Stimulated activated CD4-positive, alpha-beta T cell treated with anti-CD3 and anti-CD28 coated beads, Interleukin-2, amount 100 ng/mL, for 48 hours (primary cell): ENCODE results near the gene GSTT4.
"Not testable (repeated sequence)": the region's sequence is repeated elsewhere in the genome, so short reads cannot be mapped to it uniquely, and the experiment has no call there.

Source experiments
- DNase-seq, 2 donors: peaks; one replicate each; pipeline ENCODE4 v3.0.0-alpha.2; 2020

Gene GSTT4

DNA sequence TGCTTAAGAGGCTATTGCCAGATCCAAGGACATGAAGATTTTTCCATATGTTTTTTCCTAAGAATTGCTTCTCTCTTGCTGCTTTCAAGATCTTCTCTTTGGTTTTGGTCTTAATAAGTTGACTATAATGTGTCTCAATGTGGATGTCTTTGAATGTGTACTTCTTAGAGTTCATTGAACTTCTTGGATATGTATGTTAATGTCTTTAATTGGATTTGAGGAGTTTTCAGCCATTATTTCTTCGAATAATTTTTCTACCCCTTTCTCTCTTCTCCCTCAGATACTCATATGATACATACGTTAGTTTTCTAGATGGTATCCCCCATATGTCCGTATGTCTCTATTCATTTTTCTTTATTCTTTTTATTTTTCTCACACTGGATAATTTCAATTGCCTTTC lies 19.1 kb upstream of the GSTT4 start:
- DNase-seq, result no peak

DNA sequence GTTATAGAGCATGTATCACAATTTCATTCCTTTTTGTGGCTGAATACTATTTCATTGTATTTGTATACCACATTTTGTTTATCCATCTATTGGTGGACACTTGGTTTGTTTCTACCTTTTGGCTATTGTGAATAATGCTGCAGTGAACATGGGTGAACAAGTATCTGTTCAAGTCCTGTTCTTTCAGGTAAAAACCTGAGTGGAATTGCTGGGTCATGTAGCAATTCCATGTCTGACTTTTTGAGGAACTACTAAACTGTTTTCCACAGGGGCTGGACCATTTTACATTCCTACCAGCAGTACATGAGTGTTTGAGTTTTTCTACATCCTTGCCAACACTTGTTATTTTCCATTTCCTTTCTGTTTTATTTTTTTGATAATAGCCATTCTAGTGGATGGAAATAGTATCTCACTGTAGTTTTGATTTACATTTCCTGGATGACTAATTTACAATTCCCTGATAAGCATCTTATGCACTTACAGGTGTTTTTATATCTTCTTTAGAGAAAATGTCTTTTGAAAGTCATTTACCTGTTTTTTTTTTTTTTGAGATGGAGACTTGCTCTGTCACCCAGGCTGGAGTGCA lies 18.0 kb upstream of the GSTT4 start:
- no peak for DNase-seq

DNA sequence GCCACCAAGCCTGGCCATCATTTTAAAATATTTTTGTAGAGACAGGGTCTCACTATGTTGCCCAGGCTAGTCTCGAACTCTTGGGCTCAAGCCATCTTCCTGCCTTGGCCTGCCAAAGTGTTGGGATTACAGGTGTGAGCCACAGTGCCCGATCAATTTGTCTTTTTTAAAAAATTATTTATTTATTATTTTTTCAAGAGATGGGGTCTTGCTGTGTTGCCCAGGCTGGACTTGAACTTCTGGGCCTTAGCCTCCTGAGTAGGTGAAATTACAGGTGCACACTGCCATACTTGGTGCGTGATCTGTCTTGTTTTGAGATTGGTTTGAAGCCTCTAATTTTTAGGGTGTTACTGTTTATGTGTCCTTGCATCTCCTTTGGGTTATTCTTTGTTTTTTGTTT lies 16.1 kb upstream of the GSTT4 start:
- no peak for DNase-seq

DNA sequence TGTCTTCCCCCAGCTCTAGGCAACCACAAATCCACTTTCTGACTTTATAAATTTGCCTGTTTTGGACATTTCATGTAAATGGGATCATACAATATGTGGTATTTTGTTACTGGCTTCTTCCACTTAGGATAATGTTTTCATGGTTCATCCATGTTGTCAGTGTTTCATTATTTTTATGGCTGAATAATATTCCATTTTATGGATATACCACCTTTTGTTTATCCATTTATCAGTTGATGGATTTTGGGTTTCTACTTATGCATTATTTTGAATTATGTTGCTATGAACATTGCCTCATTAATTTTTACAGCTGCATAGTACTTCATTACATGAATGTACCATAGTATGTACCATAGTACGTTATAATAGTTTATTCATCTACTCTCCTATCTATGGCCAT lies 10.9 kb upstream of the GSTT4 start:
- DNase-seq, result no peak

DNA sequence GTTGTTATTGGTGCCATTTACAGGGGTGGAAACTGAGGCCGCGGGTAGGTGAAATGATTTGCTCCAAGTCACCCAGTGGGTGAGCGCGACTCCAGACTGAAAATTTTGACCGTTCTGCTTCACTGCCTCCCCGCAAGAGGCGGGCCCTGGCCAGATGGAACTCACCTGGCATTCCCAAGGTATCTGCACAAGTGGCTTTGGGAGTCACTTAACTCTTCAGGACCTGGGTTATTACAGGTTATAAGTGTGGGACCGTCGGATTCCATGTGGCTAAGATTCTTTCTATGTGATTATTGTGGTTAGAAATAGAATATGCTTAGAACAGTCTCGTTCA lies 6.4 kb upstream of the GSTT4 start:
- DNase-seq, result no peak

DNA sequence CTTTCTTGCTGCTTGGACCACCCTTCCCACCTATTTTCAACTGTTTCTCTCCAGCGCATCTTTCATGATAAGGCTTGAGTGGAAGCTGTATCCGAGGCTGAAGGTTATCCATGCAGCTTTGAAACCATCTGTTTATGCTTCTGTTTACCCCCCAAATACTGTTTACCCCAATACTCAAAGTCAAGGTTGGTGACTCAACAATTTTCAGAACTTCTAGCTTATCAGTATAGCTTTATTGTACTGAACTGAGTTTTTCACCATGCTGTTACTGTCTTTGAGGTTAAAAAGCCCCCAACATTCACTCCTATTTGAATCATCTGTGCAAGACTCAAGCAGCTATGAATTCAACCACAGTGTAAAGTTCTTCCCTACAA lies 4.8 kb upstream of the GSTT4 start:
- no peak for DNase-seq

DNA sequence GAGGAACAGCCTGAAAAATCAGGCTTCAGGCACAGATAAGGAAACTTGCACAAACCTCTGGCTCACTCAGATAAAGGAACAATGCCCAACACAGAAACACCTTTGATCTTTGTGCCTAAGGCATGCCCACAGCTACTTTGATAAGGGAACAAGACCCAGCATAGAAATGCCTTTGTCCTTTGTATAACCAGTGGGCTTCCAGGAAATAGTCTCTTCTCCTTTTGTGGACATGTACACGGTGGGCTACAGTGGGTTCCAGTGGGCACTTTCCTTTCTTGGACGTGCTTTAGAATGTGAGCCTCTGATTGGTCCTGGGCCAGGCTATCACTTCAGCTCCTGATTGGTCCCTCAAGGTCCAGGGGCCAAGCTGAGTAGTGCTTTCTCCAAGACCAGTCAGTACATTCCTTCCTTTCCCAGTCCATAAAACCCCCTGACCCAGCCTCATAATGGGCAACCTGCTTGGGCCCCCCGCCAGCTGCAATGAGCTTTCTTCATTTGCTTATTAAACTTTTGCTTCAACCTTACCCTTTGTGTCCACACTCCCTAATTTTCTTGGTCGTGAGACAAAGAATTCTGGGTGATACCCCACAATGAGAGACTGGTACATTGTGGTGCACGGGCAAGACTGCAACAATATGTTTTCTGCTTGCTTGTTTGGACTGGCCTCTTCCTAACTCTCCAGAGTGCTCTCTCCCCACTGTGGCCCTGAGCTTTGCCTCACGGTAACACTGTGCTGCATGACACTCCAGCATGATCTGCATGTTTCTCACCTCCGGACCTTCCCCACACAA lies 4.2 kb upstream of the GSTT4 start:
- DNase-seq, result no peak

DNA sequence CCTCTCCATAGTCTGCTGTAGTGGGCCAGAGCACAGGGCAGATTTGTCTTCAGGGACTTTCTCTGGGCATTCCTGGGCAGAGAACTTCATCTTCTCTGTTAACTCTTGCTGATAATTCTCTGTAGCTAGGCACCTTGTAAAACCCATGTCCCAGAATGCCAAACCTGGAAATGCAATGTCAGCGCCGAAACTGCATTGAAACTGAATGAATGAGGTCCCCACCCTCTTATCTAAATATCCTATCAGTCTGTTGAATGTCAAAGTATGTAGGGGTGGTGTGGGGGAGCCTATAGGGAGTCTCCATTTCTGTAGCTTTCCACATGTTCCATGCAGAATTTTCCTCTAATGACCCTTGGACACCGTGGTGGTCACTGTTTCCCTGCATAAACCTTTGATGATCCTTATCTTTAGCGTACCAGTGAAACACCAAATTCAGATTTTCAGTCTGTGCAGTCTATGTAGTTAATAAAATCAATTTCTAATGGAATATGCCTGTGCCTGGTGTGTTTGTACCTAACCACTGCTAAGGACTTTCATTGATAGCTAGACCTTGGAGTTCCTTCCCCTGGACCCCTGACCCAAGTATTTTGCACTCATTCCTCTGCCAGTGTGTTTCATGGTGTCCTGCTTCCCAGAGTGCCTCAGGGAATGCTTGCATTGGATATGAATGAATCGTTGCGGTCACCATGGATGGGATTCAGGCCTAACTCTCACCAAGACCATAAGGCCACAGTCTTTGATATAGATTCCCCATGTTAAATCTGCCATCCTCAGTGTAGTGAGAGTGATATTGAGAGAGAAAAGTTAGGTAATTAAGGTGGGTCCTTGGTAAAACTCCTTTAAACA lies 3.4 kb upstream of the GSTT4 start:
- no peak for DNase-seq

DNA sequence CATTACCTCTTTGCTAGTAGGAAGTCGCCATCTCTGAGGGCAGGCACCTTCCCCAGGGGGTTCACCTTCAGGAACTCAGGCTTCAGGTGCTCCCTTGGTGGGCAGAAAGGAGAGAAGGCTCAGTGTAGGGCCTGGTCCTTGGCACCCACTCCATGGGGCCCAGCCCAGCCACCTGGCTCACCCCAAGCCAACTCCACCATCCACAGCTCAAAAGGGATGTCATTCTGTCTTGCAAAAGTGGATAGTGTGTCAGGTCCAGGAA lies 2.7 kb upstream of the GSTT4 start:
- no peak for DNase-seq

DNA sequence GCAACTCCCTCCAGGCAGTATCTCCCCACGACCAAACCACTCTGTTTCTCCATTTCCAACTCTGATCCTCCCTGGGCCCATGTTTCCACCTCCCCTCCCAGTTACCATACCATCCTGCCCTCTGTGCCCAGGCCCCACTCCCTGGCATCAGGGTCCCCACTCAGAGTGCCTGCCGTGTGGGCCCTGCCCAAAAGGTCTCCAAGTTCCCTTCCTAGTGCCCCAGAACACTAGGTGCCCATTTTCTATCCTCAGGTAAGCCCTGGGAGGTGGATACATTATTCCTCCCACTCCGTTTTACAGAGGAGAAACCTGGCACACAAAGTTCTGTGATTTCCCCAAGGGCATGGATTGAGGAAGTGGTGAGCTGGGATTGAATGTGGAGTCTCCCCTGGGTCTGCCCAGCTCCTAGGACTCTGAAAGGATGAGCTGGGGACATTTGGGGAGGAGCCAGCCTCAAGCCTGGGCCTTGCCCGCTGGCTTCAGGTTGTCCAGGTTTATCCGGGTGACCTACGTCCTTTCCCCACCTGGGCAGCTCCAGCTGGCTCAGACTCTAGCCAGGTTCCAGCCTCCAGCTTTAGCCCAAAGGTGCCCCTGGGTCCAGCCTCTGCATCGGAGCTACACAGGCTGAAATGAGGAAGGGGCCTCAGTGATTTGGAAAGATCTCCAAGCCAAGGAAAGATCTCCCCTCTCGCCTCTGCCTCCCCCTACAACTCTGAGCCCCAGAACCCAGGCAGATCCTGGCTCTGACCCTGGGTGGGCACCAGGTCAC lies 2.2 kb upstream of the GSTT4 start:
- DNase-seq, result no peak

DNA sequence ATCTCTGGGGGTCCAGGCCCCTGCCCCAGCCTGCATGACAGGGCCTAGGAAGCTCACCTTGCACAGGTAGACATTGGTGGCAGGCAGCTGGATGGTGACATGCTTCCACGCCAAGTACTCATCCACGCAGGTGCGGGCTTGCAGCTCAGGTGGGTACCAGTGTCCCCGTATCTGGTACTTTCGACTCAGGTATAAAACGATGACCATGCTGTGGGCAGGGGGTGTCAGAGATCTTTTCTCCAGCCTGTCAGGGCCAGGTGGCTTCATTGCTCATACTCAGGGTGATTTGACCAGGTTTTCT lies 1.6 kb upstream of the GSTT4 start:
- DNase-seq, result no peak

DNA sequence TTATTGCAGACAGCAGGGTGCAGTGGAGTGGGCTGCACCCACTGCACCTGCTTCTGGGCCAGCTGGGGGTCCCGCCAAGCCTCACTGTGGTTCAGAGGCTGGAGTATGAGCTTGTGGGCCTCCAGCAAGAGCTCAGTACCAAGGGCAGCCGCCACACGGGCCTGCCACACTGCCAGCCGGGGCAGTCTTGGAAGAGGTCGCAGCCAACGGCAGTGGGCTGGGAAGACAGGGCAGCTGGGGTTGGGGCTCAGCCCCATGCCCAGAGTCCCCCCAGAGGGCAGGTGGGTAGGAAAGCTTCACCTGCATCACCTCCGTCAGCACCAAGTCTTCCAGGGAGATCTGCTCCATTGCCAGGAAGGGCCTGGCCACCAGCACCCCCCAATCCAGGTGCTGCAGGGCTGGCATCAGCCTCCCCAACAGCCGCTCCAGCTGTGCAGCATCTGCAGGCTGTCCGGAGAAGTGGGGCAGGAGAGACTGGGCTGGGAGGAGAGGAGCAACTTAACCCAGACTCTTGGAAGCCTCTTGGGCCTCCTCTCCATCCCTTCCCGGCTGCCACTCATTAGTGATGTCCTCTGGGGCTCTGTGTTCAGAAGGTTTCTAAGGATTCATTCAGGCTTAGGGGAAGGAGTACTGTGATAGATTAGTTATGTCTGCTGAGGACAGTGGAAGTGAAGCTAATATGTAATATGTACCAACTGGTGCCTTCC lies 1.1 kb upstream of the GSTT4 start:
- DNase-seq, result no peak

DNA sequence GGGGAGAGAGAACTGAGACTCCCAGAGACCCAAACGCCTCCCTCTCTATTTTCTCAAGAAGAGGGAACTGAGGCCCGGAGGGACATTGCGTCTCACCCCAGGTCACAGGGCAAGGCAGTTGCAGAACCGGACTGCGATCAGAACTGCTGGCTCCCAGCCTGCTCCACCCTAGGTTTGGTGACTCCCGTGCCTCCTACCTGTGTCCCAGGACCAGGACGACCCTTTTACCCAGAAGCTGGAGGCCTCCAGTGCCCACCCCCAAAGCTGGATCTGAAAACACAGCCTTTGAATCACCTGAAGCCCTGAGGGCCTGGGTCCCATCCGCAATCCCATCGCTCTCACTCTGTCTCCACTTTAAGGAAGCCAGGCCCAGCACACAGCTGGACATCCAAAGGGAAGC lies 1.4 kb downstream of the GSTT4 start:
- no peak for DNase-seq

DNA sequence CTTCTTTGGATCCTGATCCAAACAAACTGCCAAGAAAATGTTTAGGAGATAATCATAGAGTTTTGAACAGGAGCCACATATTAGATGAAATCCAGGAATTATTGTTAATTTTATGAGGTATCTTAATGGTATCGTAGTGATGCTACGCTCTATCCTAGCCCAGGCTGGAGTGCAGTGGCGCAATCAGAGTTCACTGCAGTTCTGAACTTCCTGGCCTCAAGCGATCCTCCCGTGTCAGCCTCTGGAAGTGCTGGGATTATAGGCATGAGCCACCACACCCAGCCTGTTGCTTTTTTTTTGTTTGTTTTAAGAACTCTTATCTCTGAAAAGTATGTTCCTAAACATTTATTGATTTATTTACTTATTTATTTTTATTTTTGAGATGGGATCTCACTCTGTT lies 2.4 kb downstream of the GSTT4 start:
- DNase-seq, result no peak

DNA sequence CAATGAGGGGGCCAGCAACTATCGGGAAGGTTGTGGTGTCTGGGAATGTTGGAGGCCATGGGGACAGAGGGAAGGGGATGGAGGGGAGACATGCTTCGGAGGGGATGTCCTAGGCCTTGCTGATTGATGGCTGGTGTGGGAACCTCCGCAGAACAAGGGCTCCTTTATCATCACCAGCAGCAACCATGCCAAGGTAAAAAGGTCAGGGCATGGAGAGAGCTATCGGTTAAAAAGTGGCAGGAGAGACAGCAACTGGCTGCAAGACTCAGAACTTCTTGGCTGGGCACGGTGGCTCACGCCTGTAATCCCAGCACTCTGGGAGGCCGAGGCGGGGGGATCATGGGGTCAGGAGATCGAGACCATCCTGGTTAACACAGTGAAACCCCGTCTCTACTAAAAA lies 3.0 kb downstream of the GSTT4 start:
- DNase-seq, result no peak

DNA sequence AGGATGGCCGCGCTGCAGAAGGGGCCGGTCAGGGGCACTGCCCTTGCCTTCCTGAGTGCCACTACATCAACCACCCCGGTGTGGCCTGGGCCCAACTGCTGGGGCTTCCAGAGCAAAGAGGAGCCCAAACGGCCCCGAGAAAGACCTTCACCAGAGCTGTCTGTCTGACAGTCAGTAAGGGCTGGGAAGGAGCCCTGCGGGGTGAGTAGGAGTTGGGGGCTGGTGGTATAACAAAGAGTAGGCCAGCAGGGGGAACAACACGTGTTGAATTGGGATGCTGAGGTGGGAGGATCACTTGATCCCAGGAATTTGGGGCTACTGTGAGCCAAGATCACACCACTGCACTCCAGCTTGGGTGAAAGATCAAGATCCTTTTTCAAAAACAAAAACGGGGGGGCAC lies 3.9 kb downstream of the GSTT4 start:
- no peak for DNase-seq

DNA sequence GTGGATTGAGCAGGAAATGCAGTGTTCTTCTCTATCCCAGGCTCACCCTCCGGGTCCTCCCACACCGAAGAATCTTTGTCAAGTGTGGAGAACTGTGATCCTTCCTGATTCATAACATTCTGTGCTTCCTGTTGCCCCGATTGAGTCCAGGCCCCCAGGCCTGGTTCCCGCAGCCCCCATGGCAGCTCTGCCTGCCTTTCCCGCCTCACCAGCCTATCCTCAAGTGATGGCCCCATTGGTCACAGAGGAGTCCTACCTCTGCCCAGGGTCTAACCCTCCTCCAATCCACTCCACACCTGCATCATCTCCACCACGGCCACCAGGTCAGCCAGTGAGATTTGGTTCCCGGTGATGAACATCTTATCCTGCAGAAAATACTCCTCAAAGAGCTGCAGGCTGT lies 5.5 kb downstream of the GSTT4 start:
- not testable (repeated sequence) for DNase-seq

DNA sequence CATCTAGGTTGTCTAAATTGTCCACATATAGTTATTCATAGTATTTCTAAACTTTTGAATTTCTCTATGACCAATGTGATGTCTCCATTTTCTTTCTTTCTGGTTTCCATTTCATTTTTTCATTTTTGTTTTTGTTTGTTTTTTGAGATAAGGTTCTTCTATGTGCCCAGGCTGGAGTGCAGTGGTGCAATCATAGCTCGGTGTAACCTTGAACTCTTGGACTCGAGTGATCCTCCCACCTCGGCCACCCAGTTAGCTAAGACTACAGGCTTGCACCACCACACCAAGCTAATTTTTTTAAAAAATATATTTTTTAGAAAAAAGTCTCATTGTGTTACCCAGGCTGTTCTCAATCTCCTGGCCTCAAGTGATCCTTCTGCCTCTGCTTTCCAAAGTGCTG lies 8.2 kb downstream of the GSTT4 start:
- DNase-seq, result no peak

DNA sequence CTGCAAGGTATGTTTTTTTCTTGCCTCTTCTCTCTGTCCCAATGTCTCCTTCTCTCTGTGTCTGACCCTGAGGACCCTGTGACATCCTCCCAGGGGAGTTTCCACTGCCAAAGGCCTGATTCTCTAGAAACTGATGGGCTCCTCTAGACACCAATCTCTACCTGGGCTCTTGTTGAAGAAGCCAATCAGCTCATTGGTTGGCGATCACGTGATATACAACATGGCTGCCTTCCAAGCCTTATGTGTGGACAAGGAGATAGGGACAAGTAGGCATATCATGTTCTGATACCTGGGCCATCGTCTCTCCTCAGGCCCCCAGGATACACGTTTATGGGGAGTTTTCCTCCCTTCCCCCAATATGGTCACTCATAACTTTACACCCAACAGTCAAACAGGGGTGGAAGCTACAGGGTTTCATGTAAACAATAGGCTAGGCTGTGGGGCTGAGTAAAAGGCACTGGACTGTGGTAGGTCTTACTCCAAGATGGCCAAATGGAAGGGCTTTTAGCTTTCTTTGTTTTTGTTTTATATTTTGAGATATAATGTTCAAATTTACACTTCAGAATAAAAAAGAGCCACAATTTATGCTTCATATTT lies 11.6 kb downstream of the GSTT4 start:
- DNase-seq, result not testable (repeated sequence)

DNA sequence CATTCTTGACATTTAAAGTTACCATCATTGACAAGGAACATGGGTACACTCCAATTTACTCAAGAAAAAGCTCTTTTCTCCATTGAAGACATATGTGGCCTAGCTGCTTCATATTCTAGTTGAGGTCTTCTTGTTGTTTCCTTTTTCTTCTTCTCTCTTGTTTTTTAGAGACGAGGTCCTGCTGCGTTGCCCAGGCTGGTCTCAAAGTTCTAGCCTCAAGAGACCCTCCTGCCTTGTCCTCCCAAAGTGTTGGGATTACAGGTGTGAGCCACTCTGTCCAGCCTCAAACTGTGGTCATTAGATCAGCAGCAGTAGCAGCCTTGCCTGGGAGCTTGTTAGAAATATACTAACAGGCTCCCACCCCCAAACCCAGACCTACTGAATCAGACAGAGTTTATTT lies 12.2 kb downstream of the GSTT4 start:
- DNase-seq, result not testable (repeated sequence)

DNA sequence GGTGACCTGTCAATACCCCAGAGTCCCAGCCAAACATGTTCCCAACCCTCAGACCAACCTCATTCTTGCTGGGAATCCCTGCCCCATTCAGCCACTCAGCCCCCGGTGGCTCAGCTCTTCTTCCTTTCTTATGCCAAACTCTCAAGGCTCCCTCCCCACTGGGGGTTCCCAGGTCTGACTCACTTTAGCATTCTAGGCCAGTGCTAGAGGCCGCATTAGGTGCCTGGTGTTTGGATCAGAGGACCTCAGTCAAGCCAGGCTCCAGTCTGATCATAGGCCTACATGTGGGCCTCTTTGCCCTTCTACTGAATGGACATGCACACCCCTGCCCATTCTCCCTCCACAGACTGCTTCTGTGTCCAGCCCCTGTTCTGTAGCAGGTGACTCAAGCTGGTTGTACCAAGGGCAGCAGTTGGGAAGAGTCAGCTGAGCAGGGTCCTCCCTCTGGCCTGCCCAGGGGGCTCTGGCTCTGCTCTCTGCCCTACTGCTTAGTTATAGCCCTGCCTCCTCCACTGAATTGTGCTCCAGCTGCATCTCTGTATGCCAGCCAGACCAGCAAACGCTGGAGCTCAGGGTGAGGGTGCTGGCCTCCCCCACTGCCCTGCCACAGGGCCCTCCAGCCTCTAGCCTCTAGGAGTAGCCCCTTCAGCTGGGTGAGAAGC lies 15.5 kb downstream of the GSTT4 start:
- not testable (repeated sequence) for DNase-seq

DNA sequence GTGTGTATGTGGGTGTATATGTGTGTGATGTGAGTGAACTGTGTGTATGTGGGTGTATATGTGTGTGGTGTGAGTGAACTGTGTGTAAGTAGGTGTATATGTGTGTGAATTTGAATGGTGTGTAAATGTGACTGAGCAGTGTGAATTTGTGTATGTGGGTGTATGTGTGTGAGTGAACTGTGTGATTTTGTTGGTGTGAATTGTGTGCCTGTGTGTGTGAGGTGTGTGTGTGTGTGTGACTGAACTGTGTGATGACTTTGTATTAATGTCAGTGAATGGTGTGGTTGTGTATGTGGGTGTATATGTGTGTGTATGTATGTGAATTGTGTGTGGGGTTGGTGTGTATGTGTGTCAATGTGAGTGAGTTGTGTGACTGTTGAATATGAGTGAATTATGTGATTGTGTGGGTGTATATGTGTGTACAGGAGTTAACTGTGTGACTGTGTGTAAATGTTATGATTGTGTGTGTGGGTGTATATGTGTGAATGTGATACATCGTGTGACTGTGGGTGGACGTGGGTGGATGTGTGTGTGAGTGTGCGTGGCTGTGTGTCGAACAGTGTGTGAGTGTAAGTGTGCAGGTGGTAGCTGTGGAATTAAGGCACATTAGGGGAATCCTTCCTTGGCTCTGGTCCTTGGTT lies 18.6 kb downstream of the GSTT4 start:
- not testable (repeated sequence) for DNase-seq
